ENCODE results near the gene PTGIR. TPM values are rescaled to one million over a fixed set of nuclear protein-coding genes. Genes with fewer than 3 reads are reported as not detected.

PTGIR gene
- polyA plus RNA-seq, 1 donor (not counting 4 experiments of a cell fraction or from before 2014, with no cell fraction given) = not detected

GRCh38 chr19:46609511-46610412 is 15.1 kb downstream of the PTGIR start:
- no peak overlapping the region for H2AFZ ChIP-seq (ENCODE audit: control insufficient read depth, low read length)
- H3K9ac ChIP-seq (ENCODE audit: control insufficient read depth, extremely low read depth, insufficient read depth, low read length) = no peak overlapping the region
- FAIRE-seq (no peak), DNase-seq (ENCODE audit: low read depth, low spot score) (no peak)
- TF ChIP-seq CTCF (optimal IDR thresholded peaks at IDR 0.05 in 1 of 3, IDR thresholded peaks at IDR 0.05 in 1 of 3, conservative IDR thresholded peaks at IDR 0.05 in 1 of 3; ENCODE audit: extremely low read depth in 1 of 3, insufficient read depth in 2 of 3, low read length in 3 of 3) (no peak), EZH2 (IDR thresholded peaks at IDR 0.05; ENCODE audit: low read length) (no peak)
- H4K20me1 ChIP-seq (ENCODE audit: control insufficient read depth, extremely low read depth, insufficient read depth, low read length) = peaks cover 19% of the 10 kb centered on the region
- no peak overlapping the region for H3K4me2 ChIP-seq (ENCODE audit: control insufficient read depth, extremely low read depth, insufficient read depth, low read depth, low read length)
- peaks cover 28% of the 10 kb centered on the region for H3K79me2 ChIP-seq (ENCODE audit: control insufficient read depth, insufficient read depth, low read length)
- peaks cover 15% of the 10 kb centered on the region for H3K4me1 ChIP-seq (ENCODE audit: control insufficient read depth, extremely low read depth, insufficient read depth, low read length)
- dilution Hi-C loops (cut with MboI; ENCODE audit: extremely low pct_ligation_motif_present, low sequenced_read_pairs) = no loop called here
- no peak overlapping the region for H3K27ac ChIP-seq (ENCODE audit: control insufficient read depth, insufficient read depth, low read length)
- no peaks in the 10 kb centered on the region for H3K27me3 ChIP-seq (ENCODE audit: control insufficient read depth, extremely low read depth, insufficient read depth, low read length)
- H3K4me3 ChIP-seq (ENCODE audit: control insufficient read depth in 2 of 3, extremely low read depth in 1 of 3, insufficient read depth in 2 of 3, low read depth in 1 of 3, low read length in 3 of 3) = no peak overlapping the region
- no peaks in the 10 kb centered on the region for H3K9me1 ChIP-seq (ENCODE audit: control insufficient read depth, extremely low read depth, insufficient read depth, low read length)
- H3K9me3 ChIP-seq (ENCODE audit: control insufficient read depth, low read depth, low read length) = no peaks in the 10 kb centered on the region
- H3K36me3 ChIP-seq (ENCODE audit: control insufficient read depth in 2 of 2, extremely low read depth in 1 of 2, insufficient read depth in 2 of 2, low read length in 2 of 2) = peaks cover 45 to 54% of the 10 kb centered on the region in 2 experiments

- peaks cover 46 to 54% of the 10 kb centered on the region in 2 experiments for H3K36me3 ChIP-seq (ENCODE audit: control insufficient read depth in 2 of 2, extremely low read depth in 1 of 2, insufficient read depth in 2 of 2, low read length in 2 of 2)
- H3K9me1 ChIP-seq (ENCODE audit: control insufficient read depth, extremely low read depth, insufficient read depth, low read length) = no peaks in the 10 kb centered on the region
- no peak overlapping the region for H2AFZ ChIP-seq (ENCODE audit: control insufficient read depth, low read length)
- no peak for FAIRE-seq
- TF ChIP-seq EZH2 (IDR thresholded peaks at IDR 0.05; ENCODE audit: low read length) (no peak), CTCF (optimal IDR thresholded peaks at IDR 0.05 in 1 of 3, IDR thresholded peaks at IDR 0.05 in 1 of 3, conservative IDR thresholded peaks at IDR 0.05 in 1 of 3; ENCODE audit: extremely low read depth in 1 of 3, insufficient read depth in 2 of 3, low read length in 3 of 3) (no peak)
- H3K79me2 ChIP-seq (ENCODE audit: control insufficient read depth, insufficient read depth, low read length) = peaks cover 38% of the 10 kb centered on the region
- no peak overlapping the region for H3K9ac ChIP-seq (ENCODE audit: control insufficient read depth, extremely low read depth, insufficient read depth, low read length)
- peaks cover 19% of the 10 kb centered on the region for H4K20me1 ChIP-seq (ENCODE audit: control insufficient read depth, extremely low read depth, insufficient read depth, low read length)
- no peak overlapping the region for H3K4me3 ChIP-seq (ENCODE audit: control insufficient read depth in 2 of 3, extremely low read depth in 1 of 3, insufficient read depth in 2 of 3, low read depth in 1 of 3, low read length in 3 of 3)
- dilution Hi-C loops (cut with MboI; ENCODE audit: extremely low pct_ligation_motif_present, low sequenced_read_pairs) = no loop called here
- peaks cover 15% of the 10 kb centered on the region for H3K4me1 ChIP-seq (ENCODE audit: control insufficient read depth, extremely low read depth, insufficient read depth, low read length)
- H3K9me3 ChIP-seq (ENCODE audit: control insufficient read depth, low read depth, low read length) = no peaks in the 10 kb centered on the region
- H3K27ac ChIP-seq (ENCODE audit: control insufficient read depth, insufficient read depth, low read length) = no peak overlapping the region
- DNase-seq (ENCODE audit: low read depth, low spot score) = no peak
- H3K4me2 ChIP-seq (ENCODE audit: control insufficient read depth, extremely low read depth, insufficient read depth, low read depth, low read length) = no peak overlapping the region
- H3K27me3 ChIP-seq (ENCODE audit: control insufficient read depth, extremely low read depth, insufficient read depth, low read length) = no peaks in the 10 kb centered on the region
These were observed 16.1 kb downstream of the PTGIR start for GRCh38 chr19:46608581-46609345.

Measured in keratinocyte (primary cell).